Naive B cell (primary cell): ENCODE measurements around the gene TSHZ2. TPM values are rescaled to one million over a fixed set of nuclear protein-coding genes. Genes with fewer than 3 reads are reported as not detected.

Experiments used
- ATAC-seq, 2 donors: fragments of 150-1000 bp; cut with Tn5 transposase; 2 replicates each; pipeline ENCODE4 v1.10.0; 2021; ENCODE audit warnings: low read depth in 2 of 2, mild to moderate bottlenecking in 2 of 2, moderate library complexity in 2 of 2
- DNase-seq: peaks from one replicate; pipeline ENCODE4 v3.0.0; 2022
- H3K27ac Mint-ChIP-seq, 6 donors: one replicate each; pipeline ENCODE4 v1.8.0; 2020 to 2022; ENCODE audit warnings: mild to moderate bottlenecking in 6 of 6, mixed read lengths in 6 of 6, moderate library complexity in 5 of 6, inconsistent platforms in 2 of 6
- H3K27me3 Mint-ChIP-seq, 3 donors: one replicate each; pipeline ENCODE4 v1.8.0; 2021 to 2022; ENCODE audit warnings: mixed read lengths in 3 of 3, mild to moderate bottlenecking in 1 of 3
- H3K36me3 Mint-ChIP-seq, 2 donors: one replicate each; pipeline ENCODE4 v1.8.0; 2020 to 2022; ENCODE audit warnings: mixed read lengths in 2 of 2, inconsistent platforms in 1 of 2, mild to moderate bottlenecking in 1 of 2
- H3K4me1 Mint-ChIP-seq, 3 donors: one replicate each; pipeline ENCODE4 v1.8.0; 2020 to 2022; ENCODE audit warnings: mixed read lengths in 3 of 3, inconsistent platforms in 1 of 3, mild to moderate bottlenecking in 1 of 3, moderate library complexity in 1 of 3
- H3K4me3 Mint-ChIP-seq, 8 donors: one replicate each; pipeline ENCODE4 v1.8.0; 2020 to 2022; ENCODE audit warnings: mild to moderate bottlenecking in 8 of 8, mixed read lengths in 8 of 8, moderate library complexity in 8 of 8, inconsistent platforms in 2 of 8
- H3K9me3 Mint-ChIP-seq, 7 donors: one replicate each; pipeline ENCODE4 v1.8.0; 2020 to 2022; ENCODE audit warnings: mixed read lengths in 7 of 7, mild to moderate bottlenecking in 5 of 7, inconsistent platforms in 2 of 7, moderate library complexity in 1 of 7
- polyA plus RNA-seq, 6 donors: library from polyadenylated mRNA; unstranded; fragments of 300-500 nt; fragmentation: Illumina TruSeq; gene quantifications; one replicate each; pipeline ENCODE4 v1.2.3, GENCODE V29; 2021; ENCODE audit warnings: low read depth in 6 of 6

Gene TSHZ2
- polyA plus RNA-seq, 6 donors from 2014 or later, result 0.04 to 0.32 (median 0.13) TPM; not detected in 2

DNA sequence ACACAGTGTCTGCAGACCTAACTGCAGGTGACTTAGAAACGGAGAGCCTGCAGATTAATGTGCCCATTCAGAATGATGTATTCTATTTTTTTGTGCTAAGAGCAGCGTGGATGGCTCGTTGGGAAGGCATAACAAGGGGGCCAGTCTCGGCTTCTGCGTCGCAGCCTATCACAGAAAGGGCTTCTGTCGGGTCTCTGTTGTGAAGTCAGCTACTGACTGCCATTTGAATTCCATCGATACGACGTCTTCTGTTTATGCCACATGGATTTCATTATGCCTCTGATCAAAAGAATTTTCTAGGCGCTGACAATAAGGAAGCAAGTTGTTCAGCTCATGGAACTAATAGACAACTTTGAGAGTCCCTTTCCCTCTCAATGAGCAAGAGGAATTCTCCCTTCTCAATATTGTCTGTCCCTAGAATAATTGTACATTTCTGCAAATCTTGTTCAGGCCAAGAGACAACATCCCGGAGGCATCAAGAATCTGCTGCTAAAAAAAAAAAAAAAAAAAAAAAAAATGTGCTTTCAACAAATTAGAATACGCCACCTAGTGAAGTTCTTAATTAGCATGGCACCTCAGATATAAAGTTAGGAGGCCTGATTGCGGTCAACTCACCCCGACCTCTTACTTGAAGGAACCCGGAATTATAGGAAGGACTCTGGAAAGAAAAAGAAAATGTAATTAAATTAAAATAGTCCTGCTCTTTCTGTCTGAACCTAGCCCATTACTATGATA is 223.9 kb downstream of the TSHZ2 start:
- H3K27ac Mint-ChIP-seq, result no peak overlapping the region

DNA sequence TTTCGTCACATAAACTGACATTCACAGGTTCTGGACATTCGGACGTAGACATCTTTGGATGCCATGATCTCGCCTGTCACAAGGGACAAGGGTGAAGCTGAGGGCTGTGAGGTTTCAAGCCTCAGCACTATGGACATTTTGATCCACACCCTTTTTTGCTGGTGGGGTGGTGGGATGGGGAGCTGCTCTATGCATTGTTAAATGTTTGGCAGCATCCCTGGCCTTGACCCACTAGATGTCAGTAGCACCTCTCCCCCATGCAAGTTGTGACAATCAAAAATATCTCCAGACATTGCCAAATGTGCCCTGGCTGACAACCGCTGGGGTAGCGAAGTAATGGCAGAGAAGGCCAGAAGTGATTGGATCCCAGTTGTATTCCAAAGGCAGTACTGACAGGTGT is 229.4 kb downstream of the TSHZ2 start:
- H3K9me3 Mint-ChIP-seq, result no peaks in the 10 kb centered on the region
- no peak overlapping the region for H3K4me3 Mint-ChIP-seq
- no peaks in the 10 kb centered on the region for H3K36me3 Mint-ChIP-seq

More for the DNA sequence above, 223.9 kb downstream of the TSHZ2 start:
- Mint-ChIP-seq H3K27me3 (peaks cover 21 to 54% (median 46%) of the 10 kb centered on the region in 3 donors), H3K36me3 (no peaks in the 10 kb centered on the region), H3K4me1 (peaks cover 0 to 4% (median 0%) of the 10 kb centered on the region in 3 donors), H3K4me3 (no peak overlapping the region), H3K9me3 (no peaks in the 10 kb centered on the region)
- ATAC-seq (no peak), DNase-seq (no peak)

DNA sequence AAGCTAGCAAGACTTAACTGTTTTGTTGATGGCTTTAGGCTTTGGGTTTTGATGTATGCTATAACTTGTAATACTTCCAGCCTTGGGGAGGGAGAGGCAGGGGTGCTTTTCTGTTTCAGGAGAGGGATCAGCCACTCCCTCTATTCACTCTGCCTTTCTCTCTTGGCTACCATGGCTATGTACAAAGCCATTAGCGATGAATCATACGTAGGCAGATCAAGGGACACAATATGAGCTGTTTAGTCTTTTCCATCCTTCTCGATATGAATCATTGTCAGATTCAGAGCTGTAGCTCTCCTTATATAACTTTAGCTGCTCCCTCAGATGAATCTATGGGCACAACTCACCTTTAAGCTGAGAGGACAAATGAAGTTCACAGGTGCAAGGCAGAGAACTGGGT is 230.6 kb downstream of the TSHZ2 start:
- Mint-ChIP-seq H3K27me3 (peaks cover 9 to 22% (median 14%) of the 10 kb centered on the region in 3 donors), H3K4me1 (no peaks in the 10 kb centered on the region), H3K36me3 (no peaks in the 10 kb centered on the region), H3K27ac (no peak overlapping the region), H3K9me3 (no peaks in the 10 kb centered on the region), H3K4me3 (no peak overlapping the region)
- ATAC-seq, result no peak
- DNase-seq, result no peak

More for the DNA sequence above, 229.4 kb downstream of the TSHZ2 start:
- Mint-ChIP-seq H3K27ac (no peak overlapping the region), H3K27me3 (peaks cover 4 to 28% (median 18%) of the 10 kb centered on the region in 3 donors), H3K4me1 (no peaks in the 10 kb centered on the region)
- ATAC-seq (no peak), DNase-seq (no peak)

DNA sequence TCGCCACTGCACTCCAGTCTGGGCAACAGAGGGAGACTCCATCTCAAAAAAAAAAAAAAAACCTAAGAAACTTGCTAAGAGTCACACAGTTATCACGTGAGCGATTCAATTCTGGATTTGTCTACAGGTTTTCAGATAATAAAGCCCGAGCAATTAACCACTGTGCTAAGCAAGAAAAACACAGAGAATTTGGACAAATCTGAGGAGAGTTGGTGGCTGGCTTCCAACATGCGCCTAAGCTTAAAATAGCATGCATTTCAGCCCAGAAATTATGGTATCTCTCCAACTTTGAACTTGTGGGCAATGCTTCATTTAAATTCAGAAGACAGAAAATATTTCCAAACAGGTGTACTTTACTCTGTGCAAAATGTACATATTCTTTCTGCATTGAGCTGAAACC is 232.9 kb downstream of the TSHZ2 start:
- DNase-seq, result no peak
- Mint-ChIP-seq H3K4me1 (no peaks in the 10 kb centered on the region), H3K9me3 (no peaks in the 10 kb centered on the region), H3K4me3 (no peak overlapping the region), H3K27ac (no peak overlapping the region), H3K27me3 (peaks cover 12 to 22% (median 17%) of the 10 kb centered on the region in 3 donors), H3K36me3 (no peaks in the 10 kb centered on the region)
- ATAC-seq, result no peak

DNA sequence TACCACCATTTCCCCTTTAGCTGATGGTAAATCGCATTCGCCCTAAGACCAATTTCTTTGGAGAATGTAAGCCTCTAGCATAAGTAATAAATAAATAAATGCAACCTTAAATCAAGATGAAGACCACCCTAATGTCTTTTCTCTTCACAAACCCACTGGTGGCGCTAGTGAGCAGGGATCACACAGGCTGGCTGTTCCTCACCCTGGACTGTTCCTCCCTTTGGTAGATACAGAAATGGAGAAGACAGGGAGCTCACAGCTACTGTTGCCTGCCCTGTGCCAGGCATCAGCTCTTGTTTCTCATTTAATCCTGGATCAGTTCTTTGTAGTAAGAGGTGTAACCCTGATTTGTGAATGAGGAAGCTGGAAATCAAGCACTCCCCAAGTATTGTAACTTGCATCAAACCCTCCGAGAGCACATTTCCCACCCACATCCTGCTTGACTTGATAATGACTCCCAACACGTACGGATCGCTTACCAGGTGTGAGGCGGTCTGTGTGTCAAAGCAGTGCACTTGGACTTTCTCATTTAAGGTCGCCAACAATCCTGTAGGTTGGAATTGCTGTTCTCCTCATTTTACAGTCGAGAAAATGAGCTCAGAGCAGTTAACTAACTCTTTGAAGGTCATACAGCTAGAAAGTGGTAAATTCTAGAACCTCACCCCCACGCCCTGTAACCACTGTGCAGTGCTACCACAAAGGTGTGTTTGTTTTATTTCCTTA is 236.1 kb downstream of the TSHZ2 start:
- Mint-ChIP-seq H3K9me3 (no peaks in the 10 kb centered on the region), H3K27ac (peak overlapping the region in 1 of 6 donors; percentile 8), H3K4me1 (no peaks in the 10 kb centered on the region), H3K4me3 (no peak overlapping the region), H3K27me3 (peaks cover 8 to 23% (median 15%) of the 10 kb centered on the region in 3 donors), H3K36me3 (no peaks in the 10 kb centered on the region)
- ATAC-seq (no peak), DNase-seq (no peak)

DNA sequence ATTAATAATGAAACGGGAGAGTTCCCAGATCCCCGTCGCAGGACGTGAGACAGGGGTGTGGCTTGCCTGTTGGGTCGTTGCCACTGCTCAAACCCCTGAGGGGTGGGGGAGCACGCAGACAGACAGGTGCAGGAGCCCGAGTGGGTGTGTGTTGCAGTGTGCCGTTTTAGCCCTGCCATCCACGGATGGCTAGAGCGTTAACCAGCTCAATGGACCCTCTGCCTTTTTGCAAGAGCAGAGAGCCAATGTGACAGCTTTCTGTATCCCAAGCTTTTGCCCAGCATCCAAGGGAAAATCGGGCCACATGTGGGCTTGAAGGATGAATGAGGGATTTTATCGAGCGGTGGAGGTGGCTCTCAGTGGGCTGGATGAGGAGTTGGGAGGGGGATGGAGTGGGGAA is 237.9 kb downstream of the TSHZ2 start:
- H3K4me1 Mint-ChIP-seq, result no peaks in the 10 kb centered on the region
- H3K4me3 Mint-ChIP-seq, result no peak overlapping the region
- H3K36me3 Mint-ChIP-seq, result no peaks in the 10 kb centered on the region
- DNase-seq (no peak), ATAC-seq (no peak)
- peaks cover 8 to 33% (median 29%) of the 10 kb centered on the region in 3 donors for H3K27me3 Mint-ChIP-seq
- no peaks in the 10 kb centered on the region for H3K9me3 Mint-ChIP-seq
- no peak overlapping the region for H3K27ac Mint-ChIP-seq

DNA sequence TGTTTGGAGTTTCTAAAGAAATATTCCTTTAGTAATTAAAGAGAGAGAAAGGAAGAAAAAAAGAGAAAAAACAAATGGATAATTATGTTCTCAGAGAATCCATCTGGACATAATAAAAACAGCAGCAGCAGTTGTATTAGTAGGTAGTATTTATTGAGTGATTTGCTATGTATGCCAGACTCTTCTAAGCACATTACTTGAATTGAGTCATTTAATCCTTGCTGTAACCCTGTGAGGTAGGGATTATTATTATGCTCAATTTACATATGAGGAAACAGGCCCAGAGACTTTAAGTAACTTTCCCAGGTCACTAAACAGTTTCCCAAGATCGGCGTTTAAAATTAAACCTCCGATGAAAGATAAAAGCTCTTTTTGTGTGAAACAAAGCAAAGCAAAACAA is 238.8 kb downstream of the TSHZ2 start:
- ATAC-seq, result no peak
- H3K27ac Mint-ChIP-seq, result no peak overlapping the region
- H3K36me3 Mint-ChIP-seq, result no peaks in the 10 kb centered on the region
- no peaks in the 10 kb centered on the region for H3K9me3 Mint-ChIP-seq
- DNase-seq, result no peak
- H3K4me3 Mint-ChIP-seq, result no peak overlapping the region
- H3K4me1 Mint-ChIP-seq, result no peaks in the 10 kb centered on the region
- H3K27me3 Mint-ChIP-seq, result peaks cover 14 to 35% (median 33%) of the 10 kb centered on the region in 3 donors

DNA sequence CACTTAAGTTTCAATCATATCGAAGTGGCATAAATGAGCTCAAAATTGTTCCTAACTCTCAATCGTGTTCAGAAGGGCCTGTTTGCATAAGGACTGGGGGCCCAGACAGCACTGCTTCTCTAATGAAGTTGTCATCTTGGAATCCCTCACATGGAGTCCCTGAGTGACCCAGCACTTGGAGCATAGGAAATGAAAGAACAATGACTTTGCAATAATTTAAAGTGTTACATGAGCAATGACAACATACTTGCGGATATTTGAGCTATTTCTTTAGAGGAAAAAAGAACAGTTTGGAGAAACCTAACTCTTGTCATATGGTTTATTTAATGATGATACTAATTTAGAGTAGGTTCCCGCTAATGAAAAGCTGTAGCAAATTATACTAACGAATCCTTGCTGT is 239.9 kb downstream of the TSHZ2 start:
- H3K4me1 Mint-ChIP-seq, result peaks cover 0 to 4% (median 4%) of the 10 kb centered on the region in 3 donors
- no peaks in the 10 kb centered on the region for H3K9me3 Mint-ChIP-seq
- peaks cover 14 to 42% (median 39%) of the 10 kb centered on the region in 3 donors for H3K27me3 Mint-ChIP-seq
- no peak overlapping the region for H3K4me3 Mint-ChIP-seq
- ATAC-seq (no peak), DNase-seq (no peak)
- H3K27ac Mint-ChIP-seq, result no peak overlapping the region
- H3K36me3 Mint-ChIP-seq, result no peaks in the 10 kb centered on the region

DNA sequence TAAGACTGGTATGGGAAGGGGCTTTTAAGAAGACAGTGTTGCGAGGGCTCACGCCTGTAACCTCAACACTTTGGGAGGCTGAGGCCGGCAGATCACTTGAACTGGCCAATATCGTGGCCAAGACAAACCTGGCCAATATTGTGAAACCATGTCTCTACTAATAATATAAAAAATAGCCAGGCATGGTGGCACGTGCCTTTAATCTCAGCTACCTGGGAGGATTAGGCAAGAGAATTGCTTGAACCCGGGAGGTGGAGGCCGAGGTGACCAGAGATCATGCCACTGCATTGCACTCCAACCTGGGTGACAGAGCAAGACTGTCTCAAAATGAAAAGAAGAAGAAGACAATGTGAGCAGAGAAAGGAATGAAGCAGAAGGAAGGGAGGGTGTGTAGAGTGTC is 242.2 kb downstream of the TSHZ2 start:
- DNase-seq, result no peak
- Mint-ChIP-seq H3K4me3 (no peak overlapping the region), H3K27me3 (peaks cover 19 to 47% (median 31%) of the 10 kb centered on the region in 3 donors), H3K27ac (no peak overlapping the region), H3K36me3 (no peaks in the 10 kb centered on the region), H3K4me1 (peaks cover 0 to 7% (median 6%) of the 10 kb centered on the region in 3 donors), H3K9me3 (no peaks in the 10 kb centered on the region)
- ATAC-seq, result no peak

DNA sequence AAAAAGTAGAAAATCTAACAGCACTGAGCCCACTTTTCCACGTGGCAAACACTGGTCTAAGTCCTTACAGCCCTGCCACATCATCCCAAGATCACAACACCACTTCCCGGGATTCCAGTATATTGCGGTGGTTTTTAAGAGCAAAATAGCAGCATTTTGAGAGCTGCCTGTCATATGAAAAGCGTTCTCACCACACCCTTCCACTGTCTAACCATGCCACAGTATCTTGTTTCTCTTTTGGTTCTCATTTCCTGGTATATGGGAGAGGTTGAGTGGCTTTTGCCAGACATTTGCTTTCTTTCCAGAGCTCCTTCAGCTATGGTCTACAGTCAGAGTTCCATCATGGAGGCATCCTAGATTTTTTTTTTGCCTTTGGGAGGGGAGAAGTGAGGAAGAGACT is 243.0 kb downstream of the TSHZ2 start:
- Mint-ChIP-seq H3K27ac (no peak overlapping the region), H3K4me1 (peaks cover 0 to 7% (median 6%) of the 10 kb centered on the region in 3 donors), H3K4me3 (no peak overlapping the region), H3K9me3 (peaks cover 0 to 6% (median 0%) of the 10 kb centered on the region in 7 donors), H3K27me3 (peaks cover 15 to 45% (median 23%) of the 10 kb centered on the region in 3 donors), H3K36me3 (no peaks in the 10 kb centered on the region)
- ATAC-seq, result no peak
- DNase-seq, result no peak

DNA sequence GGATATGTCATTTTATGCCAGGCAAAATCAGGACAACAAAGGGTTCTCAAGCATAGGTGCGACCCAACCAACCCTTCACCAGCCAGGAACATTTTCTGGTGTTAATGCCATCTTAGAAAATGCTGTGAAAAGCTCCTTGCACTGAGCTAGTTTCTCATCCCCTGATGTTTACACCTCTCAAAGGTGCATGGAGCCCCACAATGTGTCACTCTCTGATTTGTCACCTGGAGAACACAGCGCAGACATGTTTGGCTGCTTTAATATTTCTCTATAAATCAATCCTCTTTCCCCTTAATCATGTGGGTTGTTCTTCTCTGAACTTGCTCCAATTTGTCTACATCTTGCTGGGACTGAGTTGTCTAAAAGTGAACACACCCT is 244.3 kb downstream of the TSHZ2 start:
- Mint-ChIP-seq H3K9me3 (peaks cover 0 to 9% (median 0%) of the 10 kb centered on the region in 7 donors), H3K4me1 (peaks cover 0 to 7% (median 6%) of the 10 kb centered on the region in 3 donors), H3K4me3 (peak overlapping the region in 2 of 8 donors; percentile 37 to 49), H3K36me3 (no peaks in the 10 kb centered on the region), H3K27ac (no peak overlapping the region), H3K27me3 (peaks cover 18 to 40% (median 19%) of the 10 kb centered on the region in 3 donors)
- no peak for DNase-seq
- no peak for ATAC-seq

DNA sequence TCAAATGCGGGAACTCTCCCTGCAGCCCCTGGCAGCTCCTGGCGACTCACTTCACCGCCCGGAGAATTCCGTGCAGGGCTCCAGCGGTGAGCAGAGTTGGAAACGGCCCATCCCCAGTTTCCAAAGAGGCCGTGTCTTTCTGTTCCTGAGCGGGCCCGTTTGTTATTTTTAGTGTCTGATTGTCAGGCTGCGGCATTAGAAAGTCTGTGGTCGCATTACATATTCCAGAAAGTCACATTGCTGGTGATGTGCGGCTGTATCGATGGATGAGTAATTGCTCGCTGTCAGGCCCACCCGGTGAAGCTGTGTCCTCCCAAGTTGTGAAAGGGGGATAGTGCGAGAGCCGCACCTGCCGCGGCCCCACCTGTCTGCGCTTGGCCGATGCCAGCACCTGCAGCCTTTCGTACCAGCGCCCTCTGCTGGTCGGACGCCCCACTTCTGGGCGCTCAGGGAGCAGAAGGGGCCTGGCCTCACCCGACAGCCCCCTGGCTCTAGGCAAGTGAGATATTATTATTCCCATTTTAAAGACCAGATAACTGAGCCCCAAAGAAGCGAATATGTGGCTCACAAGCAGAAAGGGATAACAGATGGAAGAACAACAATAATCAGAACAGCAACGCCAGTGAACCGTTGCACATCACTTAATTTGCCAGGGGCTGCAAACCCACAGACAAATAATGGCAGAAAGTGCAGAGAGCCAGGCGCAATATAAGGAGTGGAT is 244.9 kb downstream of the TSHZ2 start:
- peak overlapping the region in 3 of 8 donors; percentile 7 to 49 (median 37) for H3K4me3 Mint-ChIP-seq
- peaks cover 19 to 40% (median 19%) of the 10 kb centered on the region in 3 donors for H3K27me3 Mint-ChIP-seq
- peaks cover 0 to 7% (median 6%) of the 10 kb centered on the region in 3 donors for H3K4me1 Mint-ChIP-seq
- H3K27ac Mint-ChIP-seq, result peak overlapping the region in 1 of 6 donors; percentile 44
- DNase-seq (peak; percentile 49), ATAC-seq (peak; percentile 66 to 74)
- H3K36me3 Mint-ChIP-seq, result no peaks in the 10 kb centered on the region
- H3K9me3 Mint-ChIP-seq, result peaks cover 0 to 9% (median 0%) of the 10 kb centered on the region in 7 donors
